PFSK-1 (cell line): Measurements from ENCODE around the gene PRKCE.

Experiments used
- FOXP2 ChIP-seq: optimal IDR thresholded peaks from 2 replicates; pipeline ENCODE3; 2011; ENCODE audit warnings: borderline replicate concordance, control low read depth, inconsistent platforms; ENCODE audit not compliant: insufficient read depth; ENCODE audit errors: extremely low read length, extremely low read depth
- POLR2AphosphoS5 ChIP-seq: IDR thresholded peaks from 2 replicates; pipeline ENCODE4 v1.6.1; 2012; ENCODE audit warnings: low read depth, mild to moderate bottlenecking, control low read depth, low read length, moderate library complexity
- REST ChIP-seq, 2 experiments: IDR thresholded peaks; 2 replicates each; pipeline versions ENCODE4 v1.6.1 to v1.8.0; 2011 to 2012; ENCODE audit warnings: low read depth in 2 of 2, low read length in 2 of 2, control low read depth in 1 of 2, inconsistent platforms in 1 of 2, mild to moderate bottlenecking in 1 of 2, moderate library complexity in 1 of 2; ENCODE audit not compliant: insufficient read depth in 1 of 2
- SIN3A ChIP-seq: IDR thresholded peaks from 2 replicates; pipeline ENCODE4 v1.6.1; 2012; ENCODE audit warnings: mild to moderate bottlenecking, low read length, moderate library complexity, borderline replicate concordance; ENCODE audit not compliant: insufficient read depth
- TAF1 ChIP-seq: IDR thresholded peaks from 2 replicates; pipeline ENCODE4 v1.6.1; 2012; ENCODE audit warnings: low read length, control low read depth, borderline replicate concordance; ENCODE audit not compliant: insufficient read depth

PRKCE gene

GRCh38 chr2:45771261-45771660 is 119.8 kb downstream of the PRKCE start:
- TF ChIP-seq FOXP2, result no peak
- no peak for TF ChIP-seq POLR2AphosphoS5
- no peak for TF ChIP-seq TAF1
- no peak for TF ChIP-seq REST (IDR thresholded peaks at IDR 0.05; ENCODE audit: insufficient read depth in 1 of 2, low read depth in 2 of 2, low read length in 2 of 2)
- no peak for TF ChIP-seq SIN3A

- no peak for TF ChIP-seq FOXP2
- TF ChIP-seq POLR2AphosphoS5, result no peak
- TF ChIP-seq SIN3A, result no peak
- no peak for TF ChIP-seq TAF1
- no peak for TF ChIP-seq REST (IDR thresholded peaks at IDR 0.05; ENCODE audit: insufficient read depth in 1 of 2, low read depth in 2 of 2, low read length in 2 of 2)
Measured at GRCh38 chr2:45772038-45772437, 120.6 kb downstream of the PRKCE start.

GRCh38 chr2:45773909-45774308 is 122.4 kb downstream of the PRKCE start:
- no peak for TF ChIP-seq SIN3A
- no peak for TF ChIP-seq POLR2AphosphoS5
- TF ChIP-seq FOXP2, result no peak
- no peak for TF ChIP-seq REST (IDR thresholded peaks at IDR 0.05; ENCODE audit: insufficient read depth in 1 of 2, low read depth in 2 of 2, low read length in 2 of 2)
- TF ChIP-seq TAF1, result no peak

DNA sequence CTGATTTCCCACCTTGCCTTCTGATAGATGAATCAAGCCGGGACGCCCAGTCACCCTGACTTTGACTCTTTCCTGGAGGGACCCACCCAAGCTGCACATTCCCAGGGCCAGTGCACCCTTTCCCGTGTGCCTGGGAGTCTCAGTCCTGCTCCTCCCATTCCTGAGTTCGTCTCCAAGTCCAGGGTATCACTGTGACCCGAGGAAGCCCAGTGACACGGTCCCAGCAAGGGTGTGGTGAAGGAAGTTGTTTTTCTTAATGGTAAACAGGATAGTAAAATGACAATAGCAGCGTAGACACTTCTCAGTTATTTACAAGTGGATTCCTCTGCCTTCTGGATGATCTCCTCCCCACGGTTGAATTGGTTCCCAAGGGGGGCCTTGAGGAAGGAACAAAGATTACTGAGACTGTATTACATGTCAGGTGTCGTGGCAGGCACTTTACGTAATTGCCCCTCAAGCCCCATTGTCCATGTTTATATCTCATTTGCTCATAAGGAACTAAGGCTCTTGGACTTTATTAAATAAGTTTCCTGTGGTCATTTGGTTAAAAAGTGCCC is 123.3 kb downstream of the PRKCE start:
- no peak for TF ChIP-seq FOXP2
- no peak for TF ChIP-seq TAF1
- no peak for TF ChIP-seq SIN3A
- no peak for TF ChIP-seq REST (IDR thresholded peaks at IDR 0.05; ENCODE audit: insufficient read depth in 1 of 2, low read depth in 2 of 2, low read length in 2 of 2)
- no peak for TF ChIP-seq POLR2AphosphoS5
